ENCODE measurements around the gene CYSTM1. TPM values are rescaled to one million over a fixed set of nuclear protein-coding genes. Genes with fewer than 3 reads are reported as not detected.

The CYSTM1 gene
- total and polyA plus RNA-seq, 2 of the 8 experiments (the other 6 are each of a cell fraction or from before 2014, with no cell fraction given) = 25.0 to 47.8 TPM

- TF ChIP-seq CHD7 (IDR thresholded peaks at IDR 0.05; ENCODE audit: insufficient replicate concordance, low read length) (no peak), MAX (IDR thresholded peaks at IDR 0.05) (no peak), JUND (IDR thresholded peaks at IDR 0.05; ENCODE audit: low read length) (no peak), CHD1 (IDR thresholded peaks at IDR 0.05; ENCODE audit: low read depth, low read length) (no peak), SP4 (IDR thresholded peaks at IDR 0.05; ENCODE audit: low read length) (no peak)
Measured at GRCh38 chr5:140261403-140262171, 86.6 kb downstream of the CYSTM1 start (continued).

Measured in H1 (cell line).